HG02588 (cell line): ENCODE results near the gene CAPZA2.
"Not testable (repeated sequence)": the region's sequence is repeated elsewhere in the genome, so short reads cannot be mapped to it uniquely, and the experiment has no call there.

ENCODE experiments used
- ATAC-seq: cut with Tn5 transposase; IDR thresholded peaks from one replicate; pipeline ENCODE4 v1.9.1; 2021; ENCODE audit warnings: mild to moderate bottlenecking, moderate library complexity; ENCODE audit not compliant: unreplicated experiment

CAPZA2 gene

DNA sequence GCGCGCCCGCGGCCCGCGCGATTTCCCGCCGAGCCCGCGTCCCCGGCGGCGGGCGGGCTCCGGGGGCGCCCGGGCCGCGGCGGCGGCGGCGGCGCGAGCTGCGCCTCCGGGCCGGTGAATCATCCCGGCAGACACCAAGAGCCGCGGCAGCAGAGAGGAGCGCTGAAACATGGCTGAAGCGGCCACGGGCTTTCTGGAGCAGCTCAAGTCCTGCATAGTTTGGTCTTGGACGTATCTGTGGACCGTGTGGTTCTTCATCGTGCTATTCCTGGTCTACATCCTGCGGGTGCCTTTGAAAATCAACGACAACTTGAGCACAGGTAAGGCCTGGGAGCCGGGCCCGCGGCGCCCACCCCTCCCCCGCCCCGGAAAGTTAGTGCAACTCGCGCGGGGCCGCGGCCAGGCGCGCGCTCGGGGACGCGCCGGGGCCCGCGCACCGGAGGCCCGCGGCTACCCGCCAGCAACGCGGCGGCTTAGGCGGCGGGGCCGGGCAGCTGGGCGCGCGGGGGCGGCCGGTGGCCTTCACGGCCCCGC lies 91.1 kb downstream of the CAPZA2 start, which contains the start of gene ST7:
TSS of gene ST7 (plus strand) at position 130 of the 534 bp plus-strand sequence. CDS start at position 170, 40 bp downstream.
- peak; percentile 43 for ATAC-seq

DNA sequence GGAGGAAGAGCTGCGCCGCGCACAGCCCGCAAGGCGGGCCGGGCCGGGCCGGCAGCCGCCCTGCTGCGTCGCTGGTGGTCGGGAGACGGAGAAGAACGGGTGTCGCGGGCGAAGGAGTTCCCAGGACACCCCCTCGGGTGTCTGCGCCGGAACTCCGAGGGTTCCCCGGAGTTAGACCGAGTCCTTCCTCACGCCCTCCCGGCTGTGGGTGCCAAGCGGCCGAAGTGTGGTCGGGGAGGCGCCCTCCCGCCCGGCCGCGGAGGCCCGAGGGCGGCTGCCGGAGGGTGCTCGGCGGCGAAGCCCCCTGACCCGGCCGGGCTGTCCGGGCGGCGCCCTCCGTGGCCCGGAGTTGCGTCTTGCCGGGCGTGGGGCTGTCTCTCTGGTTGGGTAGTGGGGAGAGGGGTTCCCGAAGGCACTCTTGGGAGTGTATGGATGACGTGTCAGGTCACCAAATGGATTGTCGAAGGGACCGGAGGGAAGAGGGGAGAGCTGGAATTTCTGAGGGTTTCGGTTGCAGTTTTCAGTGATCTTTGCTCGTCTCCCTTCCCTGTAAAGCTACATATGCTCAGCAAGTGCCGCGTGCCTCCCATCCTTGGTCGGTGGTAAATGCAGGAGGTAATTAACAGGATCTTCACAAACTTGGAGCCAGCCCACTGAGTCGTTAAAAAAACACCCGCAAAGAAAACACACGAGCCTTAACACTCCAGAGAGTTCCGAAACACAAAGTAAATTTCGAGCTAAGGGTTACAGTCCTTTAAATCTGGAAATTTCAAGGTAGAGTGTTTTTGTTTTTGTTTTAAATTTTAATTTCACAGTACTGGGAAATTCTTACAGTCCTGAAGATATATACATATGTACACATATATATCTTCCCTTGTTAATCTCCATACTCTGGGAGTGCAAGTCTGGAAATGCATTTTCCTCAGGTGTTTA lies 91.8 kb downstream of the CAPZA2 start:
- peak; percentile 19 for ATAC-seq

DNA sequence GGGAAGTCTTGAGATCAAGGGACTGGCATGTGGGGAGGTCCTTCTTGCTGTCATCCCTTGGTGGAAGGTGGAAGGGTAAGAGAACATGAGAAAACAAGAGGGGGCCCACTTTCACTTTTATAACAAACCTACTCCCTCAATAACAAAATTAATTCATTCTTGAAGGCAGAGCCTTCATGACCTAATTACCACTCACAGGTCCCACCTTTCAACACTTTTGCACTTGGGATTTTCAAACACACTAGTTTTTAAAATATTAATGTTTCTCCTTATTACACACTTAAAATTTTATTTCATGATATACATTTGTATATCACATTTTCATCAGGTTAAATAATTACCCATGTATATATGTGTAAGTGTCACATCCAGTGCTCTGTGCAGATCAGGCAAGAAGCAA lies 93.0 kb downstream of the CAPZA2 start:
- ATAC-seq: no peak

DNA sequence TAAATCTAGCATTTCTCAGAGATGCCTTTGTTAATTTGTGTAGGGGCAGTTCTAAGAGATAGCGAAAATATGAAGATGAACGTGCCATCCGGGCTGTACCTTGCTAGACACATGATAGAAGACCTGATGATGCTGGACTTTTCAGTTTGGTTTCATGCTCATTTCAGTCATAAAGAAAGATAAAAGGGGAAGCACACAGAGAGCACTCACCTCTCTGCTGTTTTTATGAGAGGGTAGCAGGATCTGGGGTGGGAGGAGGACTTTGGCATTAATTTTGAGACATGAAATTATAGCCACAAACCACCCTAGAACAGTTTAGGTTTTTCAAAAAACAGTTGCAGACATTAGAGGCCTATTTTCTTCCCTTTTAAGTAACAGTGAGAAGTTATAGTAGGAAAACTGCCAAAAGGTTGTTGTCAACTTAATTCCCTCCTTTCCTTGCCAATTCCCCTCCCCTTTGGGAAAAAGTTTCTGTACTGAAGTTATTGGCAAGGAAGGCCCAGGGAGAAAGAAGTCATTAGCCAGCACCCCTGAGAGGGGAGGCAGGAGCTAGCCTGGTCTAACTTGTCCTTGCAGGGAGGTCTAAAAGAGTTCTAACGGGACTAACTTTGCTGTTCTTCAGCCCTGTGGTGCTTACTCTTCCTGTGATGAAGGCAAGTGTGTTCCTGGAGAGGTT lies 93.6 kb downstream of the CAPZA2 start:
- peak; percentile 66 for ATAC-seq

DNA sequence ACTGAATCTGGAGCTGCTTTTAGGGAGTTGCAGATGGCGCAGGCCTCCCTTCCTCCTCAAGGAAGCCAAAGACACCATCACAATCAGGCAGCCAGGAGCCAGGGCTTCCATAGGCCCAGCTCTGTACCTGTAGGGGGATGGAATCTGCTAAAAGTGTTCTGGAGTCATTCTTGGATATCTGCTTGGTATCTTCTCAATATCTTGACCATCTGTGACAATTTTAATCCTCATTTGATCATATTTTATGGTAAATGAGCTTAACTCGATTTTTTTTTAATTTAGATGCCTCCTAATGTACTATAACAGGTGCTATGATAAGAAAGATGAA lies 94.1 kb downstream of the CAPZA2 start:
- ATAC-seq: no peak

DNA sequence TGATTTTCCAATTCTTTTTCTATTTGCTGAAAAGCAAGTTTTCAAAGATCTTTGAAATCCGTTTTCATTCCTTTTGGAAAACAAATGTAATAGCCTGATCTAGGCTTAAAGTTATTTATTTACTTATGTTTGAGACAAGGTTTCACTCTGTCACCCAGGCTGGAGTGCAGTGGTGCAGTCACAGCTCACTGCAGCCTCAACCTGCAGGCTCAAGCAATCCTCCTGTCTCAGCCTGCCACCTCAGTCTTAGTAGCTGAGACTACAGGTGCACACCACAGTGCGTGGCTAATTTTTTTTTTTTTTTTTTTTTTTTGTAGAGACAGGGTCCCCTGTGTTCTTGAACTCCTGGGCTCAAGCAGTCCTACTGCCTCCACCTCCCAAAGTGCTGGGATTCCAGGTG lies 95.5 kb downstream of the CAPZA2 start:
- no peak for ATAC-seq

DNA sequence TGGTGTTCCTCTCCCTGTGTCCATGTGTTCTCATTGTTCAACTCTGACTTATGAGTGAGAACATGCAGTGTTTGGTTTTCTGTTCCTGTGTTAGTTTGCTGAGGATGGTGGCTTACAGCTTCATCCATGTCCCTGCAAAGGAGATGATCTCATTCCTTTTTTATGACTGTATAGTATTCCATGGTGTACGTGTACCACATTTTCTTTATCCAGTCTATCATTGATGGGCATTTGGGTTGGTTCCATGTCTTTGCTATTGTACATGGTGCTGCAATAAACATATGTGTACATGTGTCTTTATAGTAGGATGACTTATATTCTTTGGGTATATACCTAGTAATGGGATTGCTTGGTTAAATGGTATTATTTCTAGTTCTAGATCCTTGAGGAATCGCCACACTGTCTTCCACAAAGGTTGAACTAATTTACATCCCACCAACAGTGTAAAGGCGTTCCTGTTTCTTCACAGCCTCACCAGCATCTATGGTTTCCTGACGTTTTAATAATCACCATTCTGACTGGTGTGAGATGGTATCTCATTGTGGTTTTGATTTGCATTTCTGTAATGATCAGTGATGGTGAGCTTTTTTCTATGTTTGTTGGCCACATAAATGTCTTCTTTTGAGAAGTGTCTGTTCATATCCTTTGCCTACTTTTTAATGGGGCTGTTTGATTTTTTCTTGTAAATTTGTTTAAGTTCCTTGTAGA lies 99.7 kb downstream of the CAPZA2 start:
- ATAC-seq: not testable (repeated sequence)

DNA sequence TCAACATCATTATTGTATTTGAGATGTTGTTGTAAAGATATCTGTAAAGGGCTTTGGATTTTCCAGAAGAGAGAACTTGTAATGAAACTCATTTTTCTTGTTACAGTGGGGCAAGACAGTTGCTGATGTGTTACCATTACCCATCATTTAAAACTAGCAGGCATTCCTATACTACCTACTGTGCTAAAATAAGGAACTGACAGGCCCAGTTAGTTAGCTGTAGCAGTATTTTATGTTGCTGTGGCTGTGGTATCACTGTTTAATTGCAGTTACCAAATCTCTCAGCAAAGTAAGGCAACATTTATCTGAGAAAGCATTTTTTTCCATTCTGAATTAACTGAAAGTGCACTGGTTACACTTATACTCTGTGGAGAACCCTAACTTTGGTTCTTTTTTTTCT lies 100.8 kb downstream of the CAPZA2 start:
- no peak for ATAC-seq

DNA sequence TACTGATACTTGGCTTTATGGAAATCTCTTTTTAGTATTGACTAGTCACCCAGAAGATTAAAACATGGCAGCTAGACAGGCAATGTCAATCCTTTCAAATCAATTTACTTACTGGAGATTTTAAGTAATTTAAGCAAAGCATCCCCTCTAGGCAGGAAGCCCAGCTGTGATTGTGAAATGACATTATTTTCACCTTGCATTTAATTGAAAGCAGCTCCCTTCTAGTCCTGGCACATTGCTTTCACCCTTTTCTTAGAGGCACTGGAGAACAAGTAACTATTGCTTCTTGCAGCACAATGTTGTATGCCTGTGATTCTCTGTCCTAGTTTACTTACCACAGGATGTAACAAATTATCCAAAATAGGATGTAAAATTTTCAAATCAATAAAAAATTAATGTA lies 104.2 kb downstream of the CAPZA2 start:
- no peak for ATAC-seq

DNA sequence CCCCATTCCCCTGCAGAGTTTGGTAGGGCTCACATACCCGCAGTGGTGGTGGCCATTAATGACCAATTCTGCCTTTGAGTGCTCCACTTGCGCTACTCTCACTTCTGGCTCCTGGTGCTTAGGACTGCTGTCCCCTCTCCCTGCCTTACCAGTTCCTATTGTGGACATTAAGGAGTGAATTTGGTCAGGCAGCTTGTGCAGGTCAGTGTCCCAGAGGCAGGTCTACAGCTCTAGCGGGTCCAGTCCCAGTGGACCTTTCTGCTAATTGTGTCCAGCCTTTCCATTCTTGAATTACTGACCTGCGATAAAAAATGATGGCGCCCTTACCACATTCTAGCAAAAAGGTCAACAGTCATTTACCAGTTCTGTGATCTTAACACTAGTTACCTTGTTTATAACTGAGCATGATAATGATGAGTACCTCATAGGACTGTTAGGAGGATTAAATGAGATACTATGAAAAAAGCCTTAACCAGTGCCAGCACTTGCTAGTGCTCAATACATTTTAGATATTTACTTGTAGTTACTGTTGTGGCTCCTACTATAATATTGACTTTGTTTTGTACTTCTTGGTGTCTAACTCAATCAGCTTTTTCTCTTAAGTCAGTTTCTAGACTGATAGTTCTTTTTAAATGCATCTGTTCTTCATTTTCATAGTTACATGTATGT lies 105.0 kb downstream of the CAPZA2 start:
- no peak for ATAC-seq

DNA sequence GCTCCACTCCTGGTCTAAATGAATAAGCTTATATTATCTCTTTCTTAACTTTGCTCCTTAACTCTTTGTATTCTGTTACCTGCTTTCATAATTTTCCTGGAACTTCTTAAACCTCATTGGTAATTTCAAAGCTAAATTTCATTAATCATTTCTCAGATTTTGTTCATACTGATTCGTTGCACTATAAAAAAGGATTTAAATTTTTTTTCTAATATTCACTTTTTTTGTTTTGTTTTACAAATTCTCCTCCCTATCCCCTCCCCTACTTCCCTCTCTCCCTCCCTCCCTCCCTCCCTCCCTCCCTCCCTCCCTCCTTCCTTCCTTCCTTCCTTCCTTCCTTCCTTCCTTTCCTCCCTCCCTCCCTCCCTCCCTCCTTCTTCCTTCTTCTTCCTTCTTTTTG lies 105.6 kb downstream of the CAPZA2 start:
- ATAC-seq: no peak

DNA sequence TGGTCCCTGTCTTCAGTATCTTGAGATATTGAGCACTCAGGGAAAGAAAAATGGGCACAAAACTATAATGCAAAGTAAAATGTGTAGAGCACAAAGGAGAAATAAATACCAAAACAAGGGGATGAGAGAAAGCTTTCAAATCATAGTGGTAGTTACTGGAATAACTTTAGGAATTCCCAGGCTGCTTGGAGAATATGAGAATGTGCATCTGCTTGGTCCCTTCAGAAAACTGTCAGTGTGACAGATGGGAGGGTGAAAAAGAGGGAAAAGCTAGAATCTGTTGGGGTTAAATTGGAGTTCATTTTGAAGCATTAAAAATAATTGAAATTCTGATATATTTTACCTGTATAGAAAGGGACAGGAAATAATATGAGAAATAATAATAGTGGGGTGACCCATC lies 106.2 kb downstream of the CAPZA2 start:
- no peak for ATAC-seq

DNA sequence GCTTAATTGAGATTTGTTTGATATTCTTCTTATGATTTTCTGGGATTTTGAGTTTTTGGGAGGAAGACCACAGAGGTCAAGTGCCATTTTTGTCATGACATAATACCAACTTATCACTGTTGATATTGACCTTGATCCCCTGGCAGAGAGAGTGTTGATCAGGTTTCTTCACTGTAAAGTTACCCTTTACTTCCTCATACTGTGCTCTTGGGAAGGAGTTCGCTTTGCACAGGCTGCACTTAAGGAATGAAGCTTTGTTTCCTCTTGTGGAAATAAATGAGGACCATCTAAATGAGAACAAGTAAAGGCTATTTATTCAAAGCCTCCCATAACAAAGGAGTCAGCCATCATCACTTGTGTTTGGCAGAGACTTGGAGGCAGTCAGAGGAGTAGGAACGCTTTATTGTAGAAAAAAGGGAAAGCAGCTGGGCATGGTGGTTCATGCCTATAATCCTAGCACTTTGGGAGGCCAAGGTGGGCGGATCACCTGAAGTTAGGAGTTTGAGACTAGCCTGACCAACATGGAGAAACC lies 107.0 kb downstream of the CAPZA2 start:
- ATAC-seq: no peak

DNA sequence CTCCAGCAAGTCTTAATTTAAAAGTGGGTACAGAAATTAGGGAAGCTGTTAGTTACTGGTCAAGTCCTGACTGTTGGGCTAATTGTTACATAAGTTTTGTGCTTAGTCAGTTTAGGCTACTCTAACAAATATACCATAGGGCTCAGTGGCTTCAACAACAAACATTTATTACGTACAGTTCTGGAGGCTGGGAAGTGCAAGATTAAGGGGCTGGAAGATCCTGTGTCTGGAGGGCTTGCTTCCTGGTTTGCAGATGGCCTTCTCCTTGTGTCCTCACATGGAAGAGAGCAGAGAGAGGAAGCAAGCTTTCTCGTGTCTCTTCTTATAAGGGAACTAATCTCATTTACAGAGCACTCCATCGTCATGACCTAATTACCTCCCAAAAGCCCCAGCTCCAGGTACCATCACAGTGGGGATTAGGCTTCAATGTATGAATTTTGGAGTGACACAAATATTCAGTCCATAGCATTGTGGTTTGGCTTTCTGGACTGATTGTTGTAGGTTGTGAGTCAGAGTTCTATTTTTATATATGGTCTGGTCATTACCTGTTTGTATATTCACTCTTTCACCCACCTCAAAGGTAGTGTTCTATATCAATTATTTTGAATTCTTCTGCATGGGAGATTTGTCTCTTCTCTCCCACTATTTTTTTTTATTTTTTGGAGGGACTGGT lies 108.0 kb downstream of the CAPZA2 start:
- peak; percentile 66 for ATAC-seq

DNA sequence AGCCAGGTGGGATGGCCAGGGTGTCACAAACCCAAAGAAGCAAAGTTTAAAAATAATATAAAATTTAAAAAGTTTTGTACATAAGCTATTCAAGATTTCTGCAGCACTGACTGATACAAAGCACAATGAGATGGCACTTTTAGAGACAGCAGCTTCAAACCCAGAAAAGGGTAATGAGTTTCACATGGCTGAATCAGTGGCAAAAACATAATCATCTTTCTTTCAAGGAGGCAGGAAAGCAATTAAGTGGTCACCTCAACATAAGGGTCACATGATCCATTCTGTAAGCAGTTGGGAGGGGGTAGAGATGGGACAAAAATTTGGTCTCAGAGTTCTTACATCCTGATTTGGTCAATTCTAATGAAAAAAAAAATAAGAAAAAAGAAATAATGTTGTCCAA lies 108.8 kb downstream of the CAPZA2 start:
- not testable (repeated sequence) for ATAC-seq
